ENCODE data around the gene COMMD1.
"Not testable (repeated sequence)": the region's sequence is repeated elsewhere in the genome, so short reads cannot be mapped to it uniquely, and the experiment has no call there.

Gene COMMD1

DNA sequence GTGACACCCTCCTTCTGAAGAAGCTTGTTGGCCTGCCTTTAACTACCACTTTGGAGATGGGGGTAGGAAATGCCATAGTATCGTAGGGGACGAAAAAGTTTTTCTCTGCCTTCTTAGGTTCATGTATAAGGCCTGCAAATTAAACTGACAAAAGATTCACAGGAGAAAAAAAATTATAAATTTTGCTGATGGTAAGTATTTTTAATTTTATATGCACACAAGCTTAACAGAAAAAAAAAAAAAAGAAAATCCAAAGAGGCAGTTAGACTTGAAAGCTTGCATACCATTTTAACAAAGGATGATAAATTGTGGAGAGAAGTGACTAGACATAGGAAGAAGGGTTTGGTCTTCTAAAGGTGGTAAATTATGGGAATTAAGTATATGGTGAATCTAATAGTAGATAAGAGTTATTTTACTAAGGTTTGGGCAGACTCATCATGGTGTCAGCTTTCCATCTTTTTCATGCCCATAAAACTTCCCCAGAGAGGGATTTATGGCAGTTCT lies 227.9 kb downstream of the COMMD1 start:
- no peak for DNase-seq (ENCODE audit: extremely low read depth in 1 of 2, low read depth in 1 of 2)

DNA sequence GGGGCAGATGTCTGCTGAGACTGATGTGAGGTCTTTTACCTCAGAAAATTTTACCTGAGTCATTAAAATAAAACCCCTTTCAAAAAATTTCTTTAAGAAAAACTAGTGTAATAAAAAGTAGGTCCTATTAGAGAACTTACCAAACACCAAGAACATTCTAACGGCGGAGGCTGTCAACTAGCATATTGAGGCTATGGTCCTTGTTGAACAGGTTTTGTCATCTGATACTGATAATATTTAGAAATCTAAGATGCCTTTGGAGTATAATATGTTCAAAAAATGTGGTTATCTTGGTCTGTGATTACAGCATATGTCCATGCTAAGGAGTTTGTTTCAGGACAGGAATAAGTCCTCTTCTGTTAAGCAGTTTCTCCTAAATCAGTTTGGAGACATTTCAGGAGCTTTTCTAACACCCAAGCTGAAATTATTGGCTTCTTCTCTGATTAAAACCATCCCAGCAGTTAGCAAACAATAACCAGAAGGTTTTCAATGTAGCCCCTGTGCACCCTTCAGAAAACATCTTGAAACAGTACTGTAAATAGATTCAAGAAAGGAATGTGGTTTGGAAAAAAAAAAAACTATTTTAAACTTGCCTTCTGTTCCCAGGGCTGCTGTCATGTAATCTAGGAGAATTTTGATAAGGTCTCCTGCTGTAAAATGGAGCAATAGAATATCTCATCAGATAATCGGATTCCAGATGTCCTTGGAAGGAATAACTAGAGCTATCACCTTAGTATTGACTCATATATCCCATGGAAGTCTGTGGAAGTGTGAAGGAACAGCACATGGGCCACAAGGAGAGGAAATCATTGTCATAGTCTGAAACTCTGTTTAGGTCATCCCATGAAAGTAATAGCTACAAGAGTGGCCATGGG lies 231.7 kb downstream of the COMMD1 start:
- DNase-seq (ENCODE audit: extremely low read depth in 1 of 2, low read depth in 1 of 2) = no peak

DNA sequence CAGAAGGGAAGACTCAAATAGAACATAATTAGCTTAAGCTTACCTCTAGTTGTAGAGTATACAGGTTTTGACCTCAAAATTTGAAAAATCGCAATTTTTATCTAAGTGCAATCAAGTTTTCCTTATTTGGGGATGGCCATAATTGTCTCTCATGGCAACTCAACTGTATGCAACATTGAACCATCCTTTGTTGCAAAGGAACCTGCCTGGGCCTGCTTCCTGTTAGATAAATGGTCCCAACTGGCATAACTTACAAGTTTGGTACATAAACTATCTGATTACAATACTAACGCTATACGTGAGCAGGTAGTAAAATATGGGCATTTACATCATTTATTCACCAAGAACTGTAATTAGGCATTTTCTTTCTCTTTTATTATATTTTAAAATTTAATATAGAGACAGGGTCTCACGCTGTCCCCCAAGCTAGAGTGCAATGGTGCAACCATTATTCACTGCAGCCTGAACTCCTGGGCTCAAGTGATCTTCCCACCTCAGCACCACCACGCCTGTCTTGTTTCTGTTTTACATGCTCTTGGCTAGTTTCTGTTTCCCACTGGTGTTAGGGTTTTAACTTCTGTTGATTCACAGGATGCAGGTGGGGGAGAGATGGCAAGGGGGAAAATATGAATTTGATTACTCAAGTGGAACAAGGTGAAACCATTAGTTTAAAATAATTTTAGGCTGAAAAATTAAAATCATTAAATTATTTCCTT lies 235.1 kb downstream of the COMMD1 start:
- DNase-seq (ENCODE audit: extremely low read depth in 1 of 2, low read depth in 1 of 2) = no peak

DNA sequence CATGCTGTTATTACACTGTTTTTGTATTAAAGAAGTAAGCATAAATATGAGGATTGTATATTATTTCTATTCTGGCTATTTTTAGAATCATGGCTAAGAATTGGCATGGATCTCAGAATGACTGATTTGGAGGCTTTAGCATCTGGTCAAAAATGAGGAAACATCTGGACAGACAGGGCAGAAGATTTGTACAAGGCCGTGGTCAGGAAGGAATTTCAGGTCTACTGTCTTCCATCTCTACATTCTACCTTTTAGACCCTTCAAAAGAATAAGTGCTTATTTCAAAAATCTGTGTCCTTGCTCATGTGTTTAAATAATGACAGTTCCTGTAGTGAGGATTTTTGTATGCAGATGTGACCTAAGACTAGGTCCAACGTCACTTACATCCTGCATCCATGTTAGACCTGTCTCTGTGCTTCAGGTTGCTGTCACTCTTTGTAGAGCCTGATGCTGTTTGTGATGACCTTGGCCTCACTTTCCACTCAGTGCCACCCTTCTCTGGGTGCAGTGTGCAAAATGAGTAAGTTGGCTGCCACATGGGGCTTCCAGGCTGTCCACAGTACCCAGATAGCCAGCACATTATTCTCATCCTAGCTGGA lies 235.8 kb downstream of the COMMD1 start:
- DNase-seq (ENCODE audit: extremely low read depth in 1 of 2, low read depth in 1 of 2) = no peak

DNA sequence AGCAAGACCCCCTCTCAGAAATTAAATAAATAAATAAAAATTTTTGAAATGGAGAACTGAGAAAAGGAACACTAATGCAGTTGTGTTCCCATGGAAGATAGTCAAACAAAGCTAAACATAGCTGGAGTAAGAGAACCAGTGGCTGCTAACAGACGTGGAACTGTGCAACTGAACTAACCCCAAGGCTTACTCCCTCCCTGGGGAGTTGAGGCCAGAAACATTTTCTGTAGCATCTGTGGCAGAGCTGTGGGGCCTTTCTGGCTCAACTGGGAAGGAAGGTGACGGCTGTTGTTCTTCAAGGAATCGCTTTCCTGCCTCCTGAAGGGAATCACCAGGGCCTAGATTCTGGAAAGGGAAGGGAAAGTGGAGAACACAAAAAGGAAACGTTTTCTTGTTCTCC lies 236.6 kb downstream of the COMMD1 start:
- DNase-seq (ENCODE audit: extremely low read depth in 1 of 2, low read depth in 1 of 2) = no peak

DNA sequence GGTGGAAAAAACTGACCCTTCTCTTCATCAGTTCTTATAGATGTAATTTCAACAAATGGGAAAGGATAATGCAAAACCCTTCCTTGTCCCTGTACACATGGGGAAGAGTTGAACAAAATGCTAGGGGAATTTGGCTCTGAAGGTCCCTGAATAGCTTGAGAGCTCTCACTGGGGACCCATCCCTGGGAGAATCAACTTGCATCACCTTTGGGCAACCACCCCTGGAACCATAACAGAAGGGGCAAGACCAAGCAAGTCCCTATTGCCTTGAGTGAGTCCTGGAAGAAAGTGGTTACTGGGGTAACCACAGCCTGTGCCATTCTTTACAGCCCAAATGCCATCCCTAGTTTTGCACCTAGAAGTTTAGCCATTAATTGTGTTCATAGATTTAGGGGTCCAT lies 238.2 kb downstream of the COMMD1 start:
- no peak for DNase-seq (ENCODE audit: extremely low read depth in 1 of 2, low read depth in 1 of 2)

DNA sequence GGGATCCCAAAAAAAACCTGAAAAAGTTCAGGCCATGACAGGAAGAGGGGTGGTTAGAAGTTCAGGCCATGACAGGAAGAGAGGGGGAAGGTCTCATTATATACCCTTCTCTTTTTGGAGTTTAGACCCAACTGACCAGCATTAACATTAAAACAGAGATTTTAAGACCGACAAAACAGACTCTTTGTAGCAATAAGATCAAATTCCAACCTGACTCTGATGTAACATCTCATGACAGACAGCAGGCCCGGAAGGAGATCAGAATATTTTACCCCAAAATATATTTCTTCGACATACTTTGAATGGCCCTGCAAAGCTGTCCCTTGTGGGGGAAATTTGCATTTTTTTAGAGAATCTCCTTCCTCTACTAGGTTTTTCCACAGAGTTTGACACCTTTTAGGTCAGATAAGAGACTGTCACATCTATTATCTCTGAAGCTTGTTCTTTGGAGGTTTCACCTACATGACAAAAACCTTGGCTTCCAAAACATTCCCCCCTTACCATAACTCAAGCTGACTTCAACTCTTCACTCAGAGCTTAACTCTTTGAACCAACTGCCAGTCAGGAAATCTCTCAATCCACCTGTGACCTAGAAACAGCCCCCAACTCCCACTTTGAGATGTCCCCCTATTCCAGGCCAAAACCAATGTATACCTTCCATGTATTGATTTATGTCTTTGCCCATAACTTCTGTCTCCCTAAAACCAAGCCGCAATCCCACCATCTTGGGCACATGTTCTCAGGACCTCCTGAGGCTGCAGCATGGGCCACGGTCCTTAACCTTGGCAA lies 239.4 kb downstream of the COMMD1 start:
- no peak for DNase-seq (ENCODE audit: extremely low read depth in 1 of 2, low read depth in 1 of 2)

DNA sequence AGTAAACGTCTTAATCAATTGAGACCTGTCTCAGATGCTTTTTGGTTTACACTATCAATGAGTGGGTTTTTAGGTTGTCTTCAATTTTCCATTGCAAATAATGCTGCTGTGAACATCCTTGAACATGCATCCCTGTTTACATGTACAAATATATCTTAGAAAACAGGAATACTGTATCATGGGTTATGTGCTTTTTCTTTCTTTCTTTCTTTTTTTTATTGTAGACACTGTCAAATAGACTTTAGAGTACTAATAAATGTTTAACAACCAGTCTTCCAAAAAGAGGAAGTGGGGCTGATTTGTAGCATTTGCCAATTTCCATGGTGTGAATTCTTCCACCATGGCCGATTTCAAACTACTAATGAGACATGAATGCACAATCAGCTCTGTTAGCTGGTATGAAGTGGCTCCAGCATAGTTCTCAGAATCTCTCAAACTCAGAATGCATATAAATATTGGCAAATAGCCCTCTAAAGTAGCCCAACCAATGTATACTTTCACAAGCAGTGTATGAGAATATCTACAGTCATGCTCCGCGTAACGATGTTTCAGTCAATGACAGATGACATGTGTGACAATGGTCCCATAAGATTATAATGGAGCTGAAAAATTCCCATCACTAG lies 240.1 kb downstream of the COMMD1 start:
- no peak for DNase-seq (ENCODE audit: extremely low read depth in 1 of 2, low read depth in 1 of 2)

DNA sequence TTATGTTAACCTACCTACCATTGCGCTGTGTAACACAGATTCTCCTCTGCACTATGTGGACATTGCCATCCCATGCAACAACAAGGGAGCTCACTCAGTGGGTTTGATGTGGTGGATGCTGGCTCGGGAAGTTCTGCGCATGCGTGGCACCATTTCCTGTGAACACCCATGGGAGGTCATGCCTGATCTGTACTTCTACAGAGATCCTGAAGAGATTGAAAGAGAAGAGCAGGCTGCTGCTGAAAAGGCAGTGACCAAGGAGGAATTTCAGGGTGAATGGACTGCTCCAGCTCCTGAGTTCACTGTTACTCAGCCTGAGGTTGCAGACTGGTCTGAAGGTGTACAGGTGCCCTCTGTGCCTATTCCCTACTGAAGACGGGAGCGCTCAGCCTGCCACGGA lies 241.3 kb downstream of the COMMD1 start:
- DNase-seq (ENCODE audit: extremely low read depth in 1 of 2, low read depth in 1 of 2) = not testable (repeated sequence)

DNA sequence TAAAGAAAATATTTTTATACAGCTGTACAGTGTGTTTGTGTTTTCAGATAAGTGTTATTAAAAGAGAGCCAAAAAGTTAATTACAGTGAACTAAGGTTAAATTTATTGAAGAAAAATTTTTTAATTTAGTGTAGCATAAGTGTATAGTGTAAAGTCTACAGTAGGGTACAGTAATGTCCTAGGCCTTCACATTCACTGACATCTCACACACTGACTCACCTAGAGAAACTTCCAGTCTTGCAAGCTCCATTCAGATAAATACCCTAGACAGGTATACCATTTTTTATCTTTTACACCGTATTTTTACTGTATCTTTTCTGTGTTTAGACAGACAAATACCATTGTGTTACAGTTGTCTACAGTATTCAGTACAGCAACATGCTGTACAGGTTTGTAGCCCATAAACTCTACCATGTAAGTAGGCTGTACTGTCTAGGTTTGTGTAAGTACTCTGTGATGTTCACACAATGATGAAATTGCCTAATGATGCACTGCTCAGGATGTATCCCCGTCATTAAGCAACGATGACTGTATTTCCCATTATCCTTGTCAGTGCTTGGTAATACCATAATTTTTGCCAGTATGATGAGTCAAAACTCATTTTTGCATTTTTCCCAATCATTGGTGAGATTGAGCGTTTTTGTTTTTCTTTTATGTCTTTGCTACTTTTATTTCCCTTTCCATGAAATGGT lies 242.3 kb downstream of the COMMD1 start:
- no peak for DNase-seq (ENCODE audit: extremely low read depth in 1 of 2, low read depth in 1 of 2)

DNA sequence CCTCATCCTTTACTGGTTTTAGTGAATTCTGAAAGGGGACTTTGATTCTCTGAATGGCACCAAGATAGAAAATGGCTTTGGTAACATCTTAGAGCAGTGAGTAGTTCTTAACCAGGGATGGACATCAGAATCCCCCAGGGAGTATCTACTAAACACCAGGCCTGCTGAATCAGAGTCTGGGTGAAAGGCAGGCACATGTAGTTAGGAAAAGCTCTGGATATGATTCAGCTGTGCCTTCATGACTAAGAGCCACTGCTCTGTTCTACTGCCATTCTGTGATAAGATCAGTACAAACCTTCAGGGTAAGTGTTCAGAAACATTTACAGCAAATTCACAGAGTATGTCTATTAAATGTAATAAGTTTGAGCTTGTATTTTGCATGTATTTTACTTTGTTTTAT lies 244.2 kb downstream of the COMMD1 start:
- DNase-seq (ENCODE audit: extremely low read depth in 1 of 2, low read depth in 1 of 2) = no peak

DNA sequence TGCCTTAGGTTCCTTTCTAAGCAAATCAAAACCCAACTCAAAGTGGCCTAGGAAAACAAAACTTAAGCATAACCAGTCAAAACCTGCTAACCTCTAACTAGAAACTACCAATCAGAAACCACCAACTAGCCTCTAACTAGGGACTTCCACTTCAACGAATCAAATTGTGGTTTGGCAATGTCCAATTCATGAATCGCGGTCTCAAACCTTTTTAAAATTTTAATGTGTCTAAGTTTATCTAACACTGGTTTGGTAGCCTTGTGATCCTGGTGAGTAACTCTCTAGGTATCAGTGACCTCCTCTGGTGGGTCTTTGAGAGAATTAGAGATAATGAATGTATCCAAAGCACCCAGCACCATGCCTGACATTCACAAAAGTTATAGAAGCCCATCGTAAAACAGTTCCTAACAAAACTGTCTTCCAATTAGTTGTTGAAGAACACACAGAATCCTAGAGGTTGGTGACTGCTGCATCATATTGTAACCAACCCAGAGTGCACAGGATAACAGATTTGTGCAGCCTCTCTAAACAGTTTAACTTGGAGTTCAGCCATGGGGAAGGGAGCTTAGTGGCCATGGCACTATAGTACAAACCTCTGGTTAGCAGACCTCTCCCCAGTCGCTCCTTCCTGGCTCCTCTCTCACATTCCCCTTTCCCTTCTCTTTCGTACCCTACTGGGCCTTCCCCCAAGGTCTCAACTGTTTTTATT lies 245.3 kb downstream of the COMMD1 start:
- no peak for DNase-seq (ENCODE audit: extremely low read depth in 1 of 2, low read depth in 1 of 2)

DNA sequence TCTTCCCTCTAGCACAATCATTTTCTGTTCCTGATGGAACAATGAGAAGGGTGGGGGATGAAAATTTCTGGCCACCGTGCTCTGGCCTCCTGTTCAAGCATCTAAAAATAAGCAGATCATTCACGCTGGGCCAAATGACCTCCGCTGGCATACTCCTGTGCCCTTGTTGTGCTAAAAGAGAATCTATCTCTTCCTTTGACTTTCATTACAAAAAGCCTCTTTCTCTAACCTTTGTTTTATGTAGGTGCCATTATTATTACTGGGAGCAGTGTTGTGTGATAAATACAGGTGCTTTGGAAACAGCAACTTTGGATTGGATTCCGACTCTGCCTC lies 245.8 kb downstream of the COMMD1 start:
- DNase-seq (ENCODE audit: extremely low read depth in 1 of 2, low read depth in 1 of 2) = no peak

DNA sequence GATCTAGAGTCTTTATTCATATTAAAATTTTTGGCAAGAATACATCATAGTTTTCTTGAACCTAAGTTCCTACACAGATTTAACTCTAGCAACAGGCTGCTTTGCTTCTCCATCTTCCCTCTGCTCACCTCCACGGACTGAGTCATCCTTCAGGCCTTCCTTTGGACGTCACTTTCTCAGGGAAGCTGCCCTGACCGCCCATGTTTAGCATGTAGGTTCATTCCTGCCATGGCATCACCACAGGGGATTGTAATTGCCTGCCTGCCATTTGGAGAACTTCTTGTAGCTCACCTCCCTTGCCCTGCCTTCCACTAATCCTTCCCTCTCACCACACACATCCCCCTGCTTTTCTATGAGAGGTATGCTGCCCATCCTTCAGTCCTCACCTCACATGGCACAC lies 246.5 kb downstream of the COMMD1 start:
- no peak for DNase-seq (ENCODE audit: extremely low read depth in 1 of 2, low read depth in 1 of 2)

DNA sequence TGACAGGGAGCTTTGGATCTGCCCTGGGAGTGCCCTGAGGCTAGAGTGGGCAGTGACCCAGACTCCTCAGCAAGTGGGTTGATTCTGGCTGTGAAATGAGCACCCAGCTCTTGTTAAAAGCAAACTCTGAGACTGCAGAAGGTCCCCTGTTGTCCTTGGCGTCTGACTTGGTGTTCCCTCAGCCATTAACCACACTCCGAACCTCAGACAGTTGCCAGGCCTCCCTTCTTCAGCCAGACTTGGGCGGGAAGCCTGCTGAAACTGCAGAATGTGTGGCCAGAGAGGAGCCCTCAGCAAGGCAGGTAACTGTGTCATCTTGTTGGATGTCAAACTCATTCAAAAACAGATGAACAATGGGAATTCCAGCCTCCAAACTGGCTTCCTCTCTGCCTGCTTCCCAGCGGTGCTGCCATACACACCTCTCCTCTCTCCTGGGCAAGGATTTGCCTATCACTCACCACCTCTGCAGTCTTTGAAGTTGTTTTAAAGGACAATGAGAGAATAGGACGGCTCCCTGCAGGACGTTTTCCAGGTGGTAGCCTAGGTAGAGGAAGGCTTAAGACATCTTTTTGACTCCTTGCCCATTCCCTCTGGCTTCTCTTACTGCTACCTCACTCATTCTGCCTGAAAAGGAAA lies 251.5 kb downstream of the COMMD1 start:
- no peak for DNase-seq (ENCODE audit: extremely low read depth in 1 of 2, low read depth in 1 of 2)

DNA sequence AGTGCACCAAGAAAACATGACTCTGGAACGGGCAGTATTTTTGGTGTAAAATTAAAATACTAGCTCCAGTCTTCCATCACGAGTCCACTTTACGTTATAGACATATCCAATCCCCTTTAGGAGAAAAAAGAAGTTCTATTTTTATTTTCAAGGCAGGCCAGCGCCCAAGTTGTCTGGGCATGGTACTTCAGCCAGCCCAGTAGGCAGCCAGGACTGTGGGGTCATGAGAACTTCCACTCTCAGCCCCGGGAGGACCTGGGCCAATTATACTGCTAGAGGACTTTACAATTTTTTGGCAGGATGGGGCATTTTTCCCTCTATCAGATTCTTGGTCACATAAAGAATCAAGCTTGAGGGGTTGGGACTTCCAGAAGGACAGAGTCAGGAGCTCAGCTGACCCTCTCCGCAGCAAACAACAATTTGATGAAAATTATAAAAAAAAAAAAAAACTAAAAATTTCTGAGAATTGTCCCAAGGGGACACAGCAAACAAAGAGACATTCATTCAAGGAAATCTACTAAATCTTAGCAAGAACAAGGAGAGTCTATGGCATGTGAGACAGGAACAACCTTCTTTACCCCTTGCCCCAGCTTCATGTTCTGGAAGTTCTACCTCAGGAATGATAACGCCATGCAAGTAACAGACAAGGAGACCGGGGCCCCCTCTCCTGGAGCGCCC lies 253.1 kb downstream of the COMMD1 start:
- no peak for DNase-seq (ENCODE audit: extremely low read depth in 1 of 2, low read depth in 1 of 2)

DNA sequence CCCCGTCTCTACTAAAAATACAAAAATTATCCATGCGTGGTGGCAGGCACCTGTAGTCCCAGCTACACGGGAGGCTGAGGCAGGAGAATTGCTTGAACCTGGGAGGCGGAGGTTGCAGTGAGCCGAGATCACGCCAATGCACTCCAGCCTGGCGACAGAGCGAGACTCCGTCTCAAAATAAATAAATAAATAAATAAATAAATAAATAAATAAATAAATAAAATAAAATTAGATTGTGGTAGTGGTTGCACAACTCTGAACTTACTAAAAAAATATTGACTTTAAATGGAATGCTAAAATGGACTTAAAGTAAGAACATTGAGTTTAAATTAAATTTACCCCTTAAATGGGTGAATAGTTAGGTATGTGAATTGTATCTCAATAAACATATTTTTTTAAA lies 255.2 kb downstream of the COMMD1 start:
- DNase-seq (ENCODE audit: extremely low read depth in 1 of 2, low read depth in 1 of 2) = not testable (repeated sequence)

DNA sequence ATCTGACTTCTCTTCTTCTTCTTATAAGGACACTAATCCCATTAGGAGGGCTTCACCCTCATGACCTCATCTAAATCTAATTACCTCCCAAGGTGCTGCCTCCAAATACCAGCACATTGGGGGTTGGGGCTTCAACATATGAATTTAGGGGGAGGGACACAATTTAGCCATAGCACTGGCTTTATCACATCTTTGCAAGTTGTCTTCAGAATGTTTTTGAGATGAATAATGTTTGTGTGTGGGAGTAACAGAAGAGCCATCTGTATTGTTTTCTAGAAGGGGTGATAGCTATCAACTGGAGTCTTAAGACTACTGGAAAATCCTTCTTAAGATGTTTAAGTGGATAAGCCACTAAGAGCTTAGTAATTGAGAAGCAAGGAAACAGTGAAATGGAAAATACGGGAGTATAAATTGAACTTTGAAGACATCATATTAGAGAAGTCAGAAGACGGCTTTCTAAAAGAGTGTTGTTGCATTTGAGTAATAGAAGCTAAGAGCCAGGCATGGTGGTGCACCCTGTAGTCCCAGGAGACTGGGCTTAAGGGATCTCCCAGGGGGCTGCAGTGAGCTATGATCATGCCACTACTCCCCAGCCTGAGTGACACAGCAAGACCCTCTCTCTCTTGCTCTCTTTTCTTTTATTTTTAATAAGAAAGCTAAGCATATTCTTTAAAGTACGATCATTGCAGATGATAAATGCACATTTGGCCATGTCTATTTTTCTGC lies 257.8 kb downstream of the COMMD1 start:
- DNase-seq (ENCODE audit: extremely low read depth in 1 of 2, low read depth in 1 of 2) = no peak

Measured in stimulated activated CD8-positive, alpha-beta memory T cell treated with anti-CD3 and anti-CD28 coated beads, Interleukin-7, amount 100 ng/mL, for 48 hours (primary cell).